Stimulated activated CD8-positive, alpha-beta memory T cell treated with anti-CD3 and anti-CD28 coated beads, Interleukin-12 subunit alpha, Interleukin-12 subunit beta, amount 100 ng/mL, for 1 hour (primary cell): Measurements from ENCODE around the gene SSBP2.
"Not testable (repeated sequence)": the region's sequence is repeated elsewhere in the genome, so short reads cannot be mapped to it uniquely, and the experiment has no call there.

Experiments used
- DNase-seq: peaks from one replicate; pipeline ENCODE4 v3.0.0-alpha.2; 2020; ENCODE audit warnings: low read depth

SSBP2 gene

DNA sequence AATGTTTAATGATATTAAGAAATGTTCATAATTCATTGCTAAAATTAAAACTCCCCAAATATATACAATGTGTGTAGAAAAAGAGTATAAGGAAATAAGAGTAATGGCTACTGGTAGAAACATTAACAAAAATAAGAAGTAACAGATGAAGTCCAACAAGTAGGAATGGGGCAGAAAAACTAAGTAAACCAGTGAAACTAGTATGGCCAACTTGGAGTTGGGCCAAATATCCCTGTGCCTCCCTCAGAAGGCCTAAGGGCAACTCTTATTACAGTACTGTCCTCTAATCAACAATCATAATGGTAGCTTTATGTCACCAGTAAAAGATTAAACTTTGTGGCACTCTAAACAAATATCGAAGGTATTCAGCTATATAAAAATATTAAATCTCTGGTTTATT lies 93.5 kb downstream of the SSBP2 start:
- no peak for DNase-seq

DNA sequence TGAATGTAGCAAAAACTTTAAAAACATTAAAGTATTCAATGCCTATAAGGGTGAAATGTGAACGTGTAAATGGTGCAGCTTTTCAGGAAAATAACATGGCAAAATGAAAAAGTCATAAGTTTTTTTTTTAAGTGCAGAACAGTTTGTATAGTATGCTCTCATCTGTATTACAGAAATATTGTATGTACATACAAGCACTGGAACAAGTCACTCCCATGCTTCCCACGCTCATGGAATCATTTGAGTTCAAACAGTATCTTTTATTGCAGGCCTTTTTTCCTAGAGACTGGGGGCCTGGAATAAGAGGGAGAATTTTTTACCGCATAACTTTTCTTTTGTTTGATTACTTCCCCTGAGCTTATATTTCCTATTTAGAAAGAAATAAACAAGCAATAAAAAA lies 94.1 kb downstream of the SSBP2 start:
- DNase-seq, result no peak

DNA sequence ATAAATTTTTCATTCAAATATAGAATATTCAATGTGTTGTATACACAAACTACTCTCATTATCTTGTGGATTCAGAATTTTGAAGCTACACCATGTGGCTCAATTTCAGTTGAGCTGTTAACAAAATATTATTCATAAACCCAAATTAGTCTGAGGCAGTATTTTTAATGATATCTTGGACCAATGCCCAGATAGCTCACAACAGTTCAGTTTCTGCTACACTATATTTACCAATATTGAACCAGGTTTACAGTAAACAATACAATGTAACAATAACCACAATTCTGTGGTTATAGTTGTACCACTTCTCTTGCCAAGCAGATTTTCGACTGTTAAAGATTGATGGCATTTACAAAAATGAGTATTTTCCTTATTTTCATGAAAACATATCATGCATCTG lies 99.9 kb downstream of the SSBP2 start:
- DNase-seq, result no peak

DNA sequence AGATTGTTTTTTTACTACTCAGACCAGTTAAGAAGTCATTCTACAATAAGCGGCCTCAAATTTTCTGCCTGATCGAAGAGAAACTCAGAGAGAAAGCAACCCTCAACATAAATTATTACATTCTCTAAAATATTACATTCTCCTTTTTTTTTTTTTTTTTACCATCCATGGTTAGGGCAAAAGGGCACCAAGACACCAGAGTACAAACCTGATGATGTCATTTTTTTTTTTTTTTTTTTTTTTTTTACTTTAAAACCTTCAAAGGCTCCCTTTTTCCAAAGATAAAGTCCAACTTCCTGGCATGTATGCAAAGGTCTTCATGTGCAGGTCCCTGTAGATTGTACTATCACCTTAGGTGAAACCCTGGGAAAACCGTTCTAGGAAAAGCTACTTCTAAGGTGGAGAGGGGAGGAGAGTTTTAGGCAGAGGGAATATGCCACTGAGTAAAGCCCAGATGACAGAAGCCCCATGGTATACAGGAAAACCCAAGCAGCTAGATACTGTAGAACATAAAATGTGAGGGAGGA lies 104.4 kb downstream of the SSBP2 start:
- DNase-seq, result no peak

DNA sequence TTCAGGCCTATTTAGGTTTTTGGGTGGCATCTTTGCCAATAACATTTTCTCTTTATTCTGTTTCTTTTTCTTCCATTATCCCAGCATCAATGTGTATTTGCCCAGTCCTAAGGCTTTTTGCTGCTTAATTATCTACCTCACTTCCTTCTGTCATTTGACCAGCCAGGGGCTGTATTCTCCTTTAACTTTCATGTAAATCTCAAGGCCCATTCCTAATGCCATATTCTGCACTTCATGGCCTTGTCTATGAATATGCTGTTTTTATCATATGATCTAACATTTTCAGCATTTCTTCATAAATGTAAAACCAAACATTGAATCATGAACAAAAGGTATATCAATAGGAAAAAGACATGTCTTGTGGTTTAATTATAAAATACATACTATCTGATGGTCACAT lies 108.7 kb downstream of the SSBP2 start:
- no peak for DNase-seq

DNA sequence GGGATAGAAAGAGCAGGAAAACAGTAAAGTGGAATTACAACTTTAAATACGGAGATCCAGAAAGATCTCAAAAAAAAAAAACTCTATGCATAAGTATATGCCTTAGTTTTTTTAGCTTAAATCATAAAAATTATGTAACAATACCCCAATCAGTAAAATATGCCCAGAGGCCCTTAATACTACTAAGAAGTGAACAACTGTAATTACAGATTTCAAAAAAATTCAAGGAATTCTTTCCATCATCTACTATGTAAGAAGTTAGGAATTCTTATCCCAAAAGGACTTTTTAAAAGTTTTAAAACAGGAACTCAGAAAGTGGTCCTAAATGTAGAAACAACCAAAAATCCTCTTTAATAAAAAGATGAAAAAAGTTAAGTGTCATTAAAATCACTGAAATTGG lies 111.3 kb downstream of the SSBP2 start:
- DNase-seq, result no peak

DNA sequence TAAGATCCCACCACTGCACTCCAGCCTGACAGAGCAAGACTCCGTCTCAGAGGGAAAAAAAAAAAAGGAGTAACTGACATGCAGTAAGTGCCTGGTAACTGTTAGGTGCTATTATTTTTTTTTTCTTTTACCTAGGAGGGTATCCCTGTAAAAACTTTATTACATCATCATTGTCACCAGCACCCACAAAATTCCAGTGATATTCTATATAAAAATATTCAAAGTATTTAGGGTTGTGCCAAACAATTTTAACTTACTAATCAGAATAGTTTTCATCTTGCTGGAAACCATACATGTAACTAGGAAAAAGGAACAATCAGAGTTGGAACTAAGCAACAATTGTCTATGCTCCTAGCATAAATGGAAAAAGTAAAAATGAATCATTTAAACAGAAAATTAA lies 112.4 kb downstream of the SSBP2 start:
- no peak for DNase-seq

DNA sequence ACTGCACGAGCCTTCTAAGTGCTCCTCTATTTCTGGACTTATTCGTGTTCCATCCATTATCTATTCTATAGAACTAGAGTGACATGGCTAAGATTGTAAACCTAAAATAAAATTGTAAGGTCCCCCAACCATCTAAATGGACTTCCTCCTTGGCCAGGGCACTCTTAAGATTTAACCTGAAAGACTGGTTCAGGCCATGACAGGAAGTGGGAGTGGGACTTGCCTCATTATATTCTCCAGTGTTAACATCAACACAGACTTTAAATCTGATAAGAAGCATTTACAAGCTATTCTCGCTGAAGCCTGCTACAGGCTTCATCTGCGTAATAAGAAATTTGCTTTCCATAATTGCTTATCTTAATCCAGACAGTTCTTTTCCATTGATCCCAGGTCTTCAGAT lies 117.0 kb downstream of the SSBP2 start:
- DNase-seq, result no peak

DNA sequence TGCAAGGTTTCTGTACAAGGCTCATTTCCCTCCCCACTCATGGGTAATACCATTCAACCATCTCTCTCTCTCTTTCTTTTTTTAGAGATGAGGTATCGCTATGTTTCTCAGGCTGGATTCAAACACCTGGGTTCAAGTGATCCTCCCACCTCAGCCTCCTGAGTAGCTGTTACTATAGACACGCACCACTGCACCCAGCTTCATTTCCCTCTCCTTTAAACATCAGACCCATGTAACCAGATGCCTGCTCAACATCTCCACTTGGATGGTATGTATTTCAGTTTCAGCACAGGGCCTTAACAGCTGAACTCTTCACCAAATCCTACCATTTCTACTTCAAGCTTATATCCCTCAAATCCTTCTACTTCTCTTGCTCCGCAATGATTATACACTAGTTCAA lies 117.4 kb downstream of the SSBP2 start:
- DNase-seq, result no peak

DNA sequence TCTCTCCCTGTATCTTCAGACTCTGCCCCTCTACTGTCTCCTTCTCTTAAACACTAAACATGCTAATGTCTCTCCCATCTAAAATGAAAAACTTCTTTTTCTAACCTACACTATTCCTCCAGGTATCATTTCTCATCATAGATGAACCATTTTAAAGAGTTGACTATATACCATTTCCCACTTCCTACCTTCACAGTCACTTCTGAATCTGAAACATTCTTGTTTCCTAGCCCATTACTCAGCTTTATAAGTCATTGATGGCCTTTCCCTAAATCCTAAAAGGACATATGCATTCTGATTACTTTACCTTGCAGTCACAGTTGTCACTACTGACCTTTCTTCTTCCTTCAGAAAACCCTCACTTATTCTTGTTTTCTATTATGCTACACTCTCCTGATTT lies 118.2 kb downstream of the SSBP2 start:
- DNase-seq, result no peak

DNA sequence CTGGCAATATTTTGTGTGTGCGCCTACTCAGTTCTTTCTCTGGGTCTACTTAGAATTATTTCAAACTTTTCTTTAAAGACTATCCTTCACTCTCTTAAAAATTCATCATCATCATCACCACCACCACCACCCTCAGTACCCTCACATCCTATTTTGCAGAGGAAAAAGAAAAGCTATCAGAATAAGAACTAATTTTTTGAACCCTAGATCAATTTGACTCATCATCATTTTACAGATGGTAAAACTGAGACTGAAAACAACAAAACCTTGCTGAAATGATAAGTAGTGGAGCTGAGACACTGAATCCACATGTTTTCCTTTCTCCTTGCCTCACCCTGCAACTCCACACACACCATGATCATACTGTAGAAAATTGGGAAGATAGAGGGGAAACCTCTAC lies 119.3 kb downstream of the SSBP2 start:
- DNase-seq, result no peak

DNA sequence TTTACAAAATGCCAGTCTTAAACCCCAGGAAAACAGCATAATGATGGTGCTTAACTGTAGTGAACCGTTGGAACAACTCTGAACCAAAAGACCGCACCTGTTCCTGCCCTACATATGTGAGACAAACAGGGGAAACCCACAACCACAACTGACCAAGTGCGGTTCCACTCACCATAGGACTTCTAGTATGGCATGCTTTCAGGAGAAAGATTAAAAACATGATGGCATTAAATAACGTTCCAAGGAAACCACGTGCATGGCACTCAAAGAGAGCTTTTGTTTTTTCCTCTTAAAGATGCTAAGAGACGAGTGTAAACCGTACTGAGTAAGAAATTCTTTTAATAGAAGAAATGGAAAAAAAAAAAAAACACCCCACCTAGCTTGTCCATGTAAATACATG lies 119.8 kb downstream of the SSBP2 start:
- DNase-seq, result peak; percentile 3

DNA sequence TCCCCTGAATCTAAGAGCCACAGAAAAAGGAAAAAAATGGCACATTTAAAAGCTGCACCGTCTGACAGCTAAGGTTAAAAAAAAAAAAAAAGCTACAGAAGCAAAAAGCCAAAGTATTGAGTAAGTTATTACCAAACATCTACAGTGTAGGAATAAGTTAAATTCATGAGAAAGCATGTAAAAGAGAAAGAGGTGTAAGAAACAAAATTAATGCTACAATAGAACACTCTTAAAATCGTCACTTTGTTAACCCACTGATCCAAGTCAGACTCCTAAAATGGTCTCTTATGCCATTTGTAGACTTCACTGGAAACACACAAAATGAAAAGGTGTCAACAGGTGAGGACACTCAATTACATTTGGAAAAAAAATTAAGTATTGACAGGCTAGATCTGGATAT lies 120.2 kb downstream of the SSBP2 start:
- DNase-seq, result no peak

DNA sequence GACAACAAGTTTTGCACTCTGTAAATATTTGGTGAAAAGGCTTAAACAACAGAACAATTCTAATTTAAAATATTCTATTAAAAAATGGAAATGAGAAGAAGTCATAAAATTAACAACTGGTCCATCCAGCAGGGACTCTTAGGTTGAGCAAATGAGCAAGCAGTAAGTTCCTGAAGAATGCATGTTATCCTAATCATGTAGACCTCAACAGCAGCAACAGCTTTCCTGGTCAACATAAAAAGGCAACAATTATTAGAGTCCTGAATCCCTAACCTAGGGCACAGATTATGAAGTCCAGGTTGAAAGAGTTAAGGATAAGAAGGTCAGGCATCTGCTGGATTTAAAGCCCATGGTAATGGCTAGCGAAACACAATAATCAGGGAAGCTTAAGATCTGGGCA lies 120.9 kb downstream of the SSBP2 start:
- no peak for DNase-seq

DNA sequence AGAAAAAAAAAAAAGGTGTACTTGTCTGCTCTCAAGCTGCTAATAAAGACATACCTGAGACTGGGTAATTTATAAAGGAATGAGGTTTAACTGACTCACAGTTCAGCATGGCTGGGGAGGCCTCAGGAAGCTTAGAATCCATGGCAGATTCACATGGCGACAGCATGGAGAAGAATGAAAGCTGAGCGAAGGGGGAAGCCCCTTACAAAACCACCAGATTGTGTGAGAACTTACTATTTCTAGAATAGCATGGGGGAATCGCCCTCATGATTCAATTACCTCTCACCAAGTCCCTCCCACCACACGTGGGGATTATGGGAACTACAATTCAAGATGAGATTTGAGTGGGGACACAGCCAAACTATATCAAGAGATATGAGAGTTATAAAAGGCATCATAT lies 122.8 kb downstream of the SSBP2 start:
- not testable (repeated sequence) for DNase-seq

DNA sequence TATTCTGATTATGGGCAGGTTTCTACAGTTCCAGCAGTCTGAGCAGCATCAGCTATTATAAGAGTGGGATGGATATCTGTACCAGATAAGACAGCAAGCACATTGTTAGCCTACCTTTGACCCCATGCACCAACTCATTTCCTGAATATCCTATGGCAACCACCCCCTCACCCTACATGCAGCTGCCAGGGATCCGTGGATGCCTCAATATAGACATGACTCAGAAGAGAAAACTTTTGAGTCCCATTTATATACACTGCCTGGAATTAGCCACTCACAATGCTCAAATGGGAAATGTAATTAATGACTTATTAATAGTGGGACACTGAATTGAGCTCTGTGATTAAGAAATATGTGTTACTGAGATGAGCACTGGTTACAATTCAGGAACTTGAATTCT lies 124.4 kb downstream of the SSBP2 start:
- DNase-seq, result no peak

DNA sequence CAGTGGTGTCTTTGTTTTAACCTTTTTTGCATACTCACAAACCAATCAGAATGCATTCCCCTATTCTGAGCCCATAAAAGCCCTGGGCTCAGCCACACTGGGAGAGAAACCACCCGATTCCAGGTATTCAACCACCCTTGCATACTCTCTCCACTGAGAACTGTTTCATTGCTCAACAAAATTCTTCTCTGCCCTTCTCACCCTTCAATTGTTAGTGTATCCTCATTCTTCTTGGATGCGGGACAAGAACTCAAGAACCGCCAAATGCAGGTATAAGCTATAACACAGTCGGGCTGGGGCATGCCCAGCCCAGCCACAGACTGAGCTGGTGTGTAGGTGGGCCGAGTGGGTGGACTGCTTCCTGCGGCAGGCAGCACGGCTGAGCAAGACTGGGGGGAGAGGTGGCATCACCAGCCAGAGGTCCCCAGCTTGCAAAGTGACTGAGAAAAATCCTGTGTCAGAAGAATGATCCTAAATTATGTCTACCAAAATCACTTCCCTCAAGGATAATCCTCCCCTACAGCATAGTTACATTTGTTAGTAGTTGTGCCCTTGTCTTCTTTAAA lies 141.0 kb downstream of the SSBP2 start:
- DNase-seq, result no peak

DNA sequence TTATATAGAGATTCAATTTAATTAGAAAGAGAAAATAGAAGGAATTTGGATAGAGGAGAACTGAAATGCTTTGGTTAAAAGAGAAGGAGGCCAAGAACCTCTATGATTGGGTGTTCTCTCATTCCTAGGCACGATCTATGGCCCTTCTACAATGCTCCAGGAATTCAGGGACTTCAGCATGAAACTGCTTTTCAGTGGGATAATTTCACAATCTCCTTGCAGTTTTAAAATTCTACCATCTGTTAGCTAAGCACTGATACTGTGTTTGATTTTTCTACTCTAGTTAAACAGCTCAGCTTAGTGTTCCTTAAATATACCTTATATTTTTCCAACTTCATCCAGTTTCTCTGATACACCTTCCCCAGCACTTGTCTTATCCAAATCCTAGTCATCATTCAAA lies 141.9 kb downstream of the SSBP2 start:
- no peak for DNase-seq

DNA sequence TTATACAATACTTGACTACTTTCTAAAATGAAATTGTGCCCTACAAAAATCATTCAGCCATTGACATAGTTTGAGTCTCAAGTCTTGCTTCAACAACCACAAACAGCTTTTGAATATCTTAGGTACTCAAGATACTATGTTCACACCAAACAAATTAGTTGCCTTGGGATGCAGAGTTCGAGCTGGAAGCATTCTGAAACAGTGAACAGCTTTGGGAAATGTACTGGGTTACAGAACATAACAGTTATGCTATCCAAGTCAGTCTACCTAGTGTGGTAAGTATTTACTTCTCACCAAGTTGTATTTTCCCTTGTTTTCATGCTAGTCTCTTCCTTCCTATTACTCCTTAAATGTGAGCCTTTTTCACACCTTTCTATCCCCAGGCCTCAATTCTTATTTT lies 143.2 kb downstream of the SSBP2 start:
- no peak for DNase-seq

DNA sequence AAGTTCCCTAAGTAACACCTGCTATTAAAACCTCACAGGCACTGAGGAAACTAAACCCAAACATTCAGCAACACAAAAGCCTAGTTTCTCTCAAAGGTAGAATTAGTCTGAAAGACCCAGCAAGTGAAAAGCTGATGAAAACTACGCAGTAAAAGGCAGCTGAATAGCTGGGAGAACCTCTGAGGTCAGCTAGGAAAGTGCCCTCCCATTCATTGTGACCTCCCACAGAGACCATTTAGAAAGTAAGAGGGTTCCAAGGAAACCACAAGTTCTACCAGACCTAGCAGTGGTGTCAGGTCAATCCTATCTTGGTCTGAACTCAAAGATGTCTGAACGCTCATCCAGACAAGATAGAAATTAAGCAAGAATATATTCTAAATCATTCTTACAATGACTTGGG lies 144.7 kb downstream of the SSBP2 start:
- DNase-seq, result no peak

DNA sequence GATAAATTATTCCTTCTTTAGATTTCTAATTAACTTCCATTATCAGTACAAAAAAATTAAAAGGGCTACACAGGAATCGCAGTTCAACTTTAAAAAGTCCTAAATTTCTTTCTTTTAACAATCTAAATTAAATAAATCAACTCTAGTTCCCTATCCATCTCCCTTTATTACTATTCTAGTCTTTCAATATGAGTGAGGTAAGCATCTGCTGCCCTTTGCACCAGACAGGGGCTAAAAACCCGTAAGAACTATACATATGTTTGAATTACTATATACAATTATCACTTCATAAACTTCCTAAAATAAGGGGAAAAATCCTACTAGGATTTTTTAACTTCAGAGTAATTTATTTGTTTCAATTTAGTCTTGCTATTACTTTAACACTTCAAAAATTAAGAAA lies 145.6 kb downstream of the SSBP2 start:
- no peak for DNase-seq

DNA sequence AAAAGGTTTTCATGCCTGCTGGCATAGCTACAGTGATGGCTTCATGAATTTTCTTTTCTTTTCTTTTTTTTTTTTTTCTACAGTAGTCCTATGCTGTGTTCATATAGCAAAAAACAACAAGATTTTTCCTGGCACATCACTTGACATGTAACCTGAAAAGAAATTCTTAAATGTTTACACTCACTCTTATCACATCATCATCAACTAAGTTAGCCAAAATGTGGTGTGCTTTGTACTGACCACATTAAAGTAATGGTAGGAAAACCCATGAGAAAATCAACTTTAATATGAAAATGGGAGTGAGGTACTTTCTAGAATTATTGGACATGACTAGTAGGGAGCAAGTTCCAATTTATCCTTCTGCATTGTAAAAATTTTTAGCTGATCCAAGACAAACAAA lies 146.7 kb downstream of the SSBP2 start:
- no peak for DNase-seq

DNA sequence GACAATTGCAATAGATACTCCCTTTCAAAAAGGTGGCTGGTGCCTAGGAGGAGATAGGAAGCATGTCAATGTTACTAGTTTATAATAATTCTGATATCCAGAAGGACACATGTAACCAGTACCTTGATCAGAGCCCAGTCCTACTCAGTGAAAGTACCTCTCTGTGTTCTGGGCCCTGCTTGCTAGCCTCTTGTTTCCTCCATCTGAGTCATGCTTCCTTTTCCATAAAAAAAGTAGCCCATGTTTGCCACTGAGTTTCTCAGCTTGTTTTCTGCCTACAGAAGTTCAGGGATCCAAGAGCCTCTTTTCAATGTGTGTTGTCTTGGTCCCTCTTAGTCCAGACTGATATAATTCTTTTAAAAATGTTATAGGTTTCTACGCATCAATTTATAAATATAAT lies 149.0 kb downstream of the SSBP2 start:
- DNase-seq, result no peak

DNA sequence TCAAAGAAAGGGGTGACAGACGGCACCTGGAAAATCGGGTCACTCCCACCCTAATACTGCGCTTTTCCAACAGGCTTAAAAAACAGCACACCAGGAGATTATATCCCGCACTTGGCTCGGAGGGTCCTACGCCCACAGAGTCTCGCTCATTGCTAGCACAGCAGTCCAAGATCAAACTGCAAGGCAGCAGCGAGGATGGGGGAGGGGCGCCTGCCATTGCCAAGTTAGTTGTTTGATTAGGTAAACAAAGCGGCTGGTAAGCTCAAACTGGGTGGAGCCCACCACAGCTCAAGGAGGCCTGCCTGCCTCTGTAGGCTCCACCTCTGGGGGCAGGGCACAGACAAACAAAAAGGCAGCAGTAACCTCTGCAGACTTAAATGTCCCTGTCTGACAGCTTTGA lies 158.8 kb downstream of the SSBP2 start:
- not testable (repeated sequence) for DNase-seq
